NCI-H1092 treated with DMSO at 0.1 percent for 48 hours (cell line): ENCODE data around the gene TNFRSF13B.
"Not testable (repeated sequence)": the region's sequence is repeated elsewhere in the genome, so short reads cannot be mapped to it uniquely, and the experiment has no call there.

Source experiments
- DNase-seq: peaks from one replicate; lab custom pipeline; 2025; lab: John Stamatoyannopoulos, UW

Gene TNFRSF13B

GRCh38 chr17:16926571-16927451 lies 45.1 kb downstream of the TNFRSF13B start:
- no peak for DNase-seq

GRCh38 chr17:16926061-16926511 lies 45.8 kb downstream of the TNFRSF13B start:
- DNase-seq: no peak

GRCh38 chr17:16925461-16926060 lies 46.4 kb downstream of the TNFRSF13B start:
- DNase-seq: no peak

- no peak for DNase-seq
Measured at GRCh38 chr17:16924696-16925440, 47.0 kb downstream of the TNFRSF13B start.

- DNase-seq: no peak
Measured at GRCh38 chr17:16923904-16924695, 47.8 kb downstream of the TNFRSF13B start.

- no peak for DNase-seq
Measured at GRCh38 chr17:16923097-16923903, 48.6 kb downstream of the TNFRSF13B start.

- no peak for DNase-seq
Measured at GRCh38 chr17:16922386-16923096, 49.4 kb downstream of the TNFRSF13B start.

- not testable (repeated sequence) for DNase-seq
Measured at GRCh38 chr17:16921451-16921850, 50.5 kb downstream of the TNFRSF13B start.

GRCh38 chr17:16920628-16921020 lies 51.3 kb downstream of the TNFRSF13B start:
- DNase-seq: no peak

GRCh38 chr17:16919663-16920627 lies 52.0 kb downstream of the TNFRSF13B start:
- no peak for DNase-seq

- DNase-seq: no peak
Measured at GRCh38 chr17:16918443-16918842, 53.5 kb downstream of the TNFRSF13B start.

- no peak for DNase-seq
Measured at GRCh38 chr17:16917671-16918394, 54.1 kb downstream of the TNFRSF13B start.

GRCh38 chr17:16916557-16916920 lies 55.4 kb downstream of the TNFRSF13B start:
- no peak for DNase-seq

GRCh38 chr17:16915752-16916556 lies 56.0 kb downstream of the TNFRSF13B start:
- peak; percentile 3 for DNase-seq

GRCh38 chr17:16913463-16913862 lies 58.5 kb downstream of the TNFRSF13B start:
- DNase-seq: no peak

- DNase-seq: no peak
Measured at GRCh38 chr17:16912021-16912962, 59.6 kb downstream of the TNFRSF13B start.
